Endothelial cell of umbilical vein (primary cell): Measurements from ENCODE around the gene RBM47. TPM values are rescaled to one million over a fixed set of nuclear protein-coding genes. Genes with fewer than 3 reads are reported as not detected.
"Not testable (repeated sequence)": the region's sequence is repeated elsewhere in the genome, so short reads cannot be mapped to it uniquely, and the experiment has no call there.

Experiments
- BruUV-seq: library from RNA; stranded (reverse); fragments of 400-500 nt; replicated peaks from 2 replicates; lab custom pipeline; 2021; lab: Mats Ljungman, UMichigan
- CTCF ChIA-PET: fragments of 300-600, 350-600 bp; sonication (Branson Sonifier 250); formaldehyde crosslinking; loops from one replicate; lab custom pipeline; 2021; ENCODE audit warnings: antibody characterized with exemption, inconsistent platforms; lab: Charles Lee
- POLR2A ChIA-PET: fragments of 300-600, 350-600 bp; sonication (Branson Sonifier 250); formaldehyde crosslinking; loops from one replicate; lab custom pipeline; 2021; ENCODE audit warnings: antibody characterized with exemption, inconsistent platforms; lab: Charles Lee
- DNase-seq: peaks from one replicate; pipeline ENCODE4 v3.0.0-alpha.2; 2011; ENCODE audit warnings: low read depth, low spot score
- FAIRE-seq: peaks from 2 replicates; lab custom pipeline; 2011; peaks lifted over from hg19 to GRCh38; lab: Jason Lieb, UNC
- H2AFZ ChIP-seq: 2 replicates; pipeline ENCODE4 v1.6.0; 2012; ENCODE audit warnings: low read depth, low read length, control low read depth, inconsistent platforms
- H3K27ac ChIP-seq: 2 replicates; pipeline ENCODE4 v1.5.1; 2011; ENCODE audit warnings: low read depth, mild to moderate bottlenecking, control low read depth, low read length, moderate library complexity; ENCODE audit not compliant: insufficient read depth
- H3K27me3 ChIP-seq, 2 experiments: 2 replicates each; pipeline versions ENCODE4 v1.6.0 to v1.6.1; 2011; ENCODE audit warnings: low read length in 2 of 2, mixed read lengths in 1 of 2; ENCODE audit not compliant: control insufficient read depth in 2 of 2, insufficient read depth in 2 of 2
- H3K36me3 ChIP-seq, 2 experiments: 2 replicates in 1 of 2; 3 replicates in 1 of 2; pipeline ENCODE4 v1.5.1; 2011; ENCODE audit warnings: low read length in 2 of 2, mild to moderate bottlenecking in 1 of 2, moderate library complexity in 1 of 2; ENCODE audit not compliant: control insufficient read depth in 2 of 2, insufficient read depth in 2 of 2; ENCODE audit errors: extremely low read depth in 1 of 2
- H3K4me1 ChIP-seq: 3 replicates; pipeline ENCODE4 v1.5.1; 2011; ENCODE audit warnings: mild to moderate bottlenecking, low read length; ENCODE audit not compliant: control insufficient read depth, insufficient read depth; ENCODE audit errors: extremely low read depth
- H3K4me2 ChIP-seq: 2 replicates; pipeline ENCODE4 v1.6.1; 2011; ENCODE audit warnings: low read length, control low read depth, mixed read lengths; ENCODE audit not compliant: insufficient read depth
- H3K4me3 ChIP-seq, 3 experiments: fragments of 200-600 bp in 1 of 3; sonication (generic), shearing (Covaris generic) in 1 of 3; replicated peaks in 1 of 3; 2 replicates each; pipeline ENCODE4 v1.5.1; 2011 to 2016; ENCODE audit warnings: control low read depth in 3 of 3, low read length in 3 of 3, mild to moderate bottlenecking in 2 of 3, inconsistent platforms in 1 of 3, low read depth in 1 of 3, moderate library complexity in 1 of 3; ENCODE audit not compliant: insufficient read depth in 1 of 3
- H3K79me2 ChIP-seq: 2 replicates; pipeline ENCODE4 v1.6.0; 2012; ENCODE audit warnings: low read length, inconsistent platforms; ENCODE audit not compliant: control insufficient read depth, insufficient read depth
- H3K9ac ChIP-seq: replicated peaks from 2 replicates; pipeline ENCODE3; 2011; ENCODE audit warnings: low read length, control low read depth; ENCODE audit not compliant: insufficient read depth; ENCODE audit errors: extremely low read depth
- H3K9me1 ChIP-seq: replicated peaks from 3 replicates; pipeline ENCODE4 v1.6.0; 2011; ENCODE audit warnings: mild to moderate bottlenecking, low read length; ENCODE audit not compliant: control insufficient read depth, insufficient read depth; ENCODE audit errors: extremely low read depth
- H3K9me3 ChIP-seq: replicated peaks from 2 replicates; pipeline ENCODE4 v1.5.1; 2012; ENCODE audit warnings: low read length, inconsistent platforms; ENCODE audit not compliant: control insufficient read depth, insufficient read depth
- H4K20me1 ChIP-seq: replicated peaks from 2 replicates; pipeline ENCODE3; 2011; ENCODE audit warnings: mild to moderate bottlenecking, low read length; ENCODE audit not compliant: control insufficient read depth, insufficient read depth; ENCODE audit errors: extremely low read depth
- EZH2 ChIP-seq: IDR thresholded peaks from 2 replicates; pipeline ENCODE4 v1.6.1; 2012; ENCODE audit warnings: borderline replicate concordance, low read depth, mild to moderate bottlenecking, moderate library complexity, low read length, inconsistent platforms; ENCODE audit not compliant: severe bottlenecking
- FOS ChIP-seq: IDR thresholded peaks from 2 replicates; pipeline ENCODE4 v1.6.1; 2011; ENCODE audit warnings: mild to moderate bottlenecking, low read length, moderate library complexity, borderline replicate concordance; ENCODE audit not compliant: insufficient read depth
- GATA2 ChIP-seq: IDR thresholded peaks from 2 replicates; pipeline ENCODE4 v1.7.0; 2011; ENCODE audit warnings: low read depth, mild to moderate bottlenecking, moderate library complexity, mixed read lengths, low read length; ENCODE audit not compliant: insufficient read length, insufficient read depth
- JUN ChIP-seq: IDR thresholded peaks from 2 replicates; pipeline ENCODE4 v1.6.1; 2011; ENCODE audit warnings: borderline replicate concordance, low read depth; ENCODE audit not compliant: insufficient read length, insufficient read depth
- MYC ChIP-seq: IDR thresholded peaks from one replicate; pipeline ENCODE4 v1.6.1; 2011; ENCODE audit warnings: mild to moderate bottlenecking, low read depth, low read length
- POLR2A ChIP-seq: IDR thresholded peaks from 2 replicates; pipeline ENCODE4 v1.6.1; 2012; ENCODE audit warnings: low read depth, mild to moderate bottlenecking, control low read depth, low read length
- POLR2AphosphoS5 ChIP-seq: IDR thresholded peaks from 2 replicates; pipeline ENCODE4 v1.6.1; 2012; ENCODE audit warnings: low read depth, mild to moderate bottlenecking, control low read depth, low read length, moderate library complexity; ENCODE audit not compliant: insufficient read depth
- dilution Hi-C: fragments of 300-500 bp; cut with MboI; formaldehyde crosslinking; loops from one replicate; pipeline ENCODE4 v1.15.0; 2019; ENCODE audit warnings: low sequenced_read_pairs; ENCODE audit not compliant: extremely low pct_ligation_motif_present
- intact Hi-C: fragments of 100-400 bp; cut with micrococcal nuclease; formaldehyde crosslinking; loops from one replicate; pipeline ENCODE4 v1.10.0; 2022
- polyA plus RNA-seq, 4 experiments: library from polyadenylated mRNA; depleted of rRNA in 3 of 4; stranded (reverse) in 3 of 4; unstranded in 1 of 4; fragments of >200 nt; gene quantifications; 2 replicates each; pipeline versions ENCODE4 v1.2.1 to v1.2.3, GENCODE V29; 2011 to 2012; ENCODE audit warnings: missing spikeins in 1 of 4
- total RNA-seq: library from RNA; stranded (reverse); gene quantifications from 2 replicates; pipeline ENCODE4 v1.2.3, GENCODE V29; 2021
- TF ChIP-seq, protein P1 (sequence below): IDR thresholded peaks from 2 replicates; pipeline ENCODE4 v1.6.1; 2011; ENCODE audit not compliant: insufficient read depth, insufficient read length

RBM47 gene
- total and polyA plus RNA-seq, 2 donors (not counting 3 experiments of a cell fraction or from before 2014, with no cell fraction given): not detected

DNA sequence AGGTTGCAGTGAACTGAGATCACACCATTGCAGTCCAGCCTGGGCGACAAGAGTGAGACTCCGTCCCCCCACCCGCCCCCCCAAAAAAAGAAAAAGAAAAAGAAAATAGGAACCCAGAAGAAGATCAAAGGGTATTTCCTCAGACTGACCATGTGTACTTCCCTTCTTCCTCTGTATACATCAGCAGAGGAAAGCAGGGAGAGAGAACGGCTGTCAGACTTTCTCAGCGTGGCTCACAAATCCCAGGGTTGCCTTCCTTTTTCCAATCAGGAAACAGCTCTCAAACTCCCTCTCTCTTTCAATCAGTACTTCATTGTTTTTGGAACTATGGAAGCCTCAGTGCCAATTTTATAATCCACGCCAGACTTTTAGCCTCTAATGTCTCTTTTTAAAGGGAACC is 235.4 kb downstream of the RBM47 start:
- dilution Hi-C loops (no loop called here), intact Hi-C loops (no loop called here)
- Histone ChIP-seq H3K27me3 (peaks cover 0 to 2% of the 10 kb centered on the region in 2 experiments), H3K79me2 (no peaks in the 10 kb centered on the region), H3K4me2 (no peak overlapping the region), H3K4me3 (no peak overlapping the region), H3K9ac (no peak overlapping the region), H3K27ac (no peak overlapping the region), H3K4me1 (no peaks in the 10 kb centered on the region), H3K36me3 (no peaks in the 10 kb centered on the region), H2AFZ (no peak overlapping the region), H3K9me3 (no peaks in the 10 kb centered on the region), H4K20me1 (no peaks in the 10 kb centered on the region), H3K9me1 (no peaks in the 10 kb centered on the region)
- ChIA-PET POLR2A (no interaction called here), CTCF (no interaction called here)
- no peak for DNase-seq
- no TSS peak for BruUV-seq
- no peak for TF ChIP-seq JUN
- TF ChIP-seq POLR2A: no peak
- TF ChIP-seq MYC: no peak
- TF ChIP-seq POLR2AphosphoS5: no peak
- no peak for TF ChIP-seq GATA2
- no peak for TF ChIP-seq FOS
- TF ChIP-seq EZH2: no peak
- TF ChIP-seq, protein P1, sequence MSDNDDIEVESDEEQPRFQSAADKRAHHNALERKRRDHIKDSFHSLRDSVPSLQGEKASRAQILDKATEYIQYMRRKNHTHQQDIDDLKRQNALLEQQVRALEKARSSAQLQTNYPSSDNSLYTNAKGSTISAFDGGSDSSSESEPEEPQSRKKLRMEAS: no peak
- FAIRE-seq: no peak

DNA sequence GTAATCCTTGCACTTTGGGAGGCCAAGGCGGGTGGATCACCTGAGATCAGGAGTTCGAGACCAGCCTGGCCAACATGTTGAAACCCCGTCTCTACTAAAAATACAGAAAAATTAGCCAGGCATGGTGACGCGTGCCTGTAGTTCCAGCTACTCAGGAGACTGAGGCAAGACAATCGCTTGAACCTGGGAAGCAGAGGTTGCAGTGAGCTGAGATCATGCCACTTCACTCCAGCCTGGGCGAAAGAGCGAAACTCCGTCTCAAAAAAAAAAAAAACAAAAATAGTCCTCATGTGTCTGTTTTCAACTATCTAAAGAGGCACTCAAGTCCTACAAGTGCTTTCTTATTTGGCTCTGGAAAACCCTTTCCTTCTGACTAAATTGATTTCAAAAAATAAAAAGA is 237.4 kb downstream of the RBM47 start:
- DNase-seq, H2AFZ ChIP-seq, H4K20me1 ChIP-seq, H3K9ac ChIP-seq, H3K9me1 ChIP-seq, intact Hi-C loops, BruUV-seq, H3K4me3 ChIP-seq, dilution Hi-C loops, FAIRE-seq, H3K79me2 ChIP-seq, POLR2A ChIA-PET, H3K4me2 ChIP-seq, CTCF ChIA-PET, H3K27ac ChIP-seq, H3K36me3 ChIP-seq, H3K9me3 ChIP-seq, H3K27me3 ChIP-seq, H3K4me1 ChIP-seq: not testable (repeated sequence)
